Stomach (tissue), 9 donors: ENCODE measurements around the gene FSTL5. TPM values are rescaled to one million over a fixed set of nuclear protein-coding genes. Genes with fewer than 3 reads are reported as not detected.

ENCODE experiments used
- DNase-seq, 2 donors: peaks; one replicate each; pipeline versions ENCODE4 v3.0.0 to v3.0.0-alpha.2; 2013 to 2019
- H3K27ac ChIP-seq, 5 donors: fragments of 200-600 bp in 4 of 5; sonication (generic) in 4 of 5; one replicate each; pipeline ENCODE4 v1.5.1; 2013 to 2019; ENCODE audit warnings: mild to moderate bottlenecking in 1 of 5, moderate library complexity in 1 of 5
- H3K27me3 ChIP-seq, 3 donors: fragments of 200-600 bp; sonication (generic); one replicate each; pipeline ENCODE4 v1.5.1; 2017 to 2019; ENCODE audit warnings: mixed run types in 1 of 3
- H3K36me3 ChIP-seq, 4 donors: fragments of 200-600 bp; sonication (generic); 1 replicate in 3 of 4; 2 replicates in 1 of 4; pipeline ENCODE4 v1.5.1; 2016 to 2019
- H3K4me1 ChIP-seq, 4 donors: fragments of 200-600 bp; sonication (generic); one replicate each; pipeline ENCODE4 v1.5.1; 2016 to 2019
- H3K4me3 ChIP-seq, 4 donors: fragments of 200-600 bp; sonication (generic) in 3 of 4; one replicate each; pipeline ENCODE4 v1.5.1; 2016 to 2019; ENCODE audit warnings: mild to moderate bottlenecking in 1 of 4
- H3K9me3 ChIP-seq, 4 donors: fragments of 200-600 bp; sonication (generic); one replicate each; pipeline ENCODE4 v1.5.1; 2016 to 2019
- CTCF ChIP-seq, 7 experiments: fragments of 450-650 bp in 4 of 7; fragments of 200-600 bp in 3 of 7; sonication (generic) in 3 of 7; IDR thresholded peaks; one replicate each; pipeline ENCODE4 v1.5.1; 2016 to 2019; ENCODE audit warnings: antibody characterized with exemption in 7 of 7, control low read depth in 2 of 7, mild to moderate bottlenecking in 1 of 7
- EP300 ChIP-seq: sonication (generic); formaldehyde crosslinking; IDR thresholded peaks from one replicate; pipeline ENCODE4 v1.6.1; 2017; ENCODE audit warnings: antibody characterized with exemption
- POLR2A ChIP-seq, 4 donors: fragments of 450-650 bp; IDR thresholded peaks; one replicate each; pipeline ENCODE4 v1.6.1; 2016; ENCODE audit warnings: antibody characterized with exemption in 4 of 4, control low read depth in 2 of 4, mild to moderate bottlenecking in 1 of 4, moderate library complexity in 1 of 4
- POLR2AphosphoS5 ChIP-seq, 3 donors: sonication (generic); formaldehyde crosslinking; IDR thresholded peaks; one replicate each; pipeline ENCODE4 v1.6.1; 2016; ENCODE audit warnings: antibody characterized with exemption in 3 of 3
- WGBS, 5 donors: extraction: QIAGEN DNeasy Blood & Tissue Kit in 3 of 5; methylation state at CpG; one replicate each; pipeline versions ENCODE4 v1.1.5 to v1.1.7; 2013 to 2018; 5-methylcytosine and 5-hydroxymethylcytosine counted together
- intact Hi-C: fragments of 100-400 bp; cut with DNase I; formaldehyde crosslinking; loops from one replicate; pipeline ENCODE4 v1.15.1; 2023; ENCODE audit warnings: low total_unique reads
- polyA plus RNA-seq, 3 donors: library from polyadenylated mRNA; stranded (reverse); fragments of 200-250 nt; gene quantifications; one replicate each; pipeline ENCODE4 v1.2.3, GENCODE V29; 2013
- total RNA-seq, 5 donors: library from RNA; depleted of rRNA; stranded (reverse); fragments of >200 nt; gene quantifications; one replicate each; pipeline versions ENCODE4 v1.1.0 to v1.2.3, GENCODE V29; 2014 to 2016
- donor health status: healthy with polysubstance abuse.
- donor health status: Bipolar disorder and iron deficiency.
- donor health status: healthy.

FSTL5 gene
- total and polyA plus RNA-seq, 8 donors = 4.6 TPM; not detected in 7

- 54 to 63% (median 59%) methylated on average over 3 of the region's 3 CpGs for WGBS, 5 donors
- DNase-seq = no peak
- H3K9me3 ChIP-seq = no peaks in the 10 kb centered on the region
- no peak overlapping the region for H3K27ac ChIP-seq
- no peak overlapping the region for H3K4me3 ChIP-seq
- no peaks in the 10 kb centered on the region for H3K4me1 ChIP-seq
- no peak for TF ChIP-seq EP300
- TF ChIP-seq CTCF (IDR thresholded peaks at IDR 0.05) = no peak
- no peak for TF ChIP-seq POLR2A (IDR thresholded peaks at IDR 0.05)
- no peak for TF ChIP-seq POLR2AphosphoS5 (IDR thresholded peaks at IDR 0.05)
- no peaks in the 10 kb centered on the region for H3K36me3 ChIP-seq
- intact Hi-C loops = no loop called here
- no peaks in the 10 kb centered on the region for H3K27me3 ChIP-seq
Measured at GRCh38 chr4:161920304-161921052, 243.3 kb downstream of the FSTL5 start.

- H3K4me1 ChIP-seq = no peaks in the 10 kb centered on the region
- no peak overlapping the region for H3K4me3 ChIP-seq
- intact Hi-C loops = no loop called here
- TF ChIP-seq POLR2AphosphoS5 (IDR thresholded peaks at IDR 0.05) (no peak), CTCF (IDR thresholded peaks at IDR 0.05) (no peak), EP300 (no peak), POLR2A (IDR thresholded peaks at IDR 0.05) (no peak)
- no peaks in the 10 kb centered on the region for H3K36me3 ChIP-seq
- no peak for DNase-seq
- no peak overlapping the region for H3K27ac ChIP-seq
- H3K9me3 ChIP-seq = no peaks in the 10 kb centered on the region
- 15 to 39% (median 32%) methylated on average over 3 of the region's 3 CpGs for WGBS, 5 donors
- no peaks in the 10 kb centered on the region for H3K27me3 ChIP-seq
Measured at GRCh38 chr4:161919442-161920220, 244.2 kb downstream of the FSTL5 start.

- H3K9me3 ChIP-seq = no peaks in the 10 kb centered on the region
- no peaks in the 10 kb centered on the region for H3K27me3 ChIP-seq
- H3K27ac ChIP-seq = no peak overlapping the region
- TF ChIP-seq POLR2A (IDR thresholded peaks at IDR 0.05) = no peak
- no peak for TF ChIP-seq CTCF (IDR thresholded peaks at IDR 0.05)
- TF ChIP-seq EP300 = no peak
- TF ChIP-seq POLR2AphosphoS5 (IDR thresholded peaks at IDR 0.05) = no peak
- DNase-seq = no peak
- intact Hi-C loops = no loop called here
- no peak overlapping the region for H3K4me3 ChIP-seq
- H3K36me3 ChIP-seq = no peaks in the 10 kb centered on the region
- WGBS, 5 donors = 64 to 79% (median 73%) methylated on average over 1 of the region's 1 CpG
- H3K4me1 ChIP-seq = no peaks in the 10 kb centered on the region
Measured at GRCh38 chr4:161916035-161916434, 247.8 kb downstream of the FSTL5 start.

GRCh38 chr4:161907590-161907955 is 256.2 kb downstream of the FSTL5 start:
- WGBS, 5 donors = 73 to 94% (median 79%) methylated on average over 2 of the region's 2 CpGs
- H3K9me3 ChIP-seq = no peaks in the 10 kb centered on the region

More at GRCh38 chr4:161907590-161907955, 256.2 kb downstream of the FSTL5 start:
- no peaks in the 10 kb centered on the region for H3K27me3 ChIP-seq
- no peak overlapping the region for H3K4me3 ChIP-seq
- DNase-seq = no peak
- intact Hi-C loops = no loop called here
- no peak overlapping the region for H3K27ac ChIP-seq
- H3K36me3 ChIP-seq = no peaks in the 10 kb centered on the region
- no peaks in the 10 kb centered on the region for H3K4me1 ChIP-seq
- TF ChIP-seq POLR2A (IDR thresholded peaks at IDR 0.05) = no peak
- TF ChIP-seq CTCF (IDR thresholded peaks at IDR 0.05) = no peak
- TF ChIP-seq EP300 = no peak
- no peak for TF ChIP-seq POLR2AphosphoS5 (IDR thresholded peaks at IDR 0.05)
